ENCODE data around the gene TCF25. TPM values are rescaled to one million over a fixed set of nuclear protein-coding genes. Genes with fewer than 3 reads are reported as not detected.

TCF25 gene
- polyA plus RNA-seq, 1 experiment, result 156 TPM

DNA sequence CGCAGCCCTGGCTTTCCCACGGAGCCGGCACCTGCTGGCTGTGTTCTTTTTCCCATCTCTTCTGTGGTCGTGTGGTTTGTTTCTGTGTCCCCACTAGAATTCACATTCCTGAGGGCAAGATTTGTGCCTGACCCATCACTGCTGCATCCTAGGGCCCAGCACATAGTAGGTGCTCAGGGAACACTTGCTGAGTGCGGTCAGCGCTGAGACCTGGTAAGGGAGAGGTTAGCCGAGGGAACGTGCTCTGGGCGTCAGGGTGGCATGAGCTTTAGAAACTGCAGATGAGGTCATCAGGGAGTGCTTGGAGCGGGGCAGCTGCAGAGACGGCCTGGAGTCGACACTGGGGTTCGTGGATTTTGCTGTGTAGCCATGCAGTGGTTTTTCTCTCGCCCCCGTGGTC, 81.1 kb downstream of the TCF25 start:
- Histone ChIP-seq H3K27ac (ENCODE audit: low read depth, low read length) (no peak overlapping the region), H3K4me3 (ENCODE audit: low read depth, low read length) (no peak overlapping the region), H3K27me3 (ENCODE audit: control insufficient read depth, insufficient read depth, low read length) (no peaks in the 10 kb centered on the region), H3K9me3 (ENCODE audit: control insufficient read depth, insufficient read depth, low read length) (no peaks in the 10 kb centered on the region)
- CTCF ChIA-PET, result no interaction called here
- TF ChIP-seq, protein P1, sequence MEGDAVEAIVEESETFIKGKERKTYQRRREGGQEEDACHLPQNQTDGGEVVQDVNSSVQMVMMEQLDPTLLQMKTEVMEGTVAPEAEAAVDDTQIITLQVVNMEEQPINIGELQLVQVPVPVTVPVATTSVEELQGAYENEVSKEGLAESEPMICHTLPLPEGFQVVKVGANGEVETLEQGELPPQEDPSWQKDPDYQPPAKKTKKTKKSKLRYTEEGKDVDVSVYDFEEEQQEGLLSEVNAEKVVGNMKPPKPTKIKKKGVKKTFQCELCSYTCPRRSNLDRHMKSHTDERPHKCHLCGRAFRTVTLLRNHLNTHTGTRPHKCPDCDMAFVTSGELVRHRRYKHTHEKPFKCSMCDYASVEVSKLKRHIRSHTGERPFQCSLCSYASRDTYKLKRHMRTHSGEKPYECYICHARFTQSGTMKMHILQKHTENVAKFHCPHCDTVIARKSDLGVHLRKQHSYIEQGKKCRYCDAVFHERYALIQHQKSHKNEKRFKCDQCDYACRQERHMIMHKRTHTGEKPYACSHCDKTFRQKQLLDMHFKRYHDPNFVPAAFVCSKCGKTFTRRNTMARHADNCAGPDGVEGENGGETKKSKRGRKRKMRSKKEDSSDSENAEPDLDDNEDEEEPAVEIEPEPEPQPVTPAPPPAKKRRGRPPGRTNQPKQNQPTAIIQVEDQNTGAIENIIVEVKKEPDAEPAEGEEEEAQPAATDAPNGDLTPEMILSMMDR (IDR thresholded peaks at IDR 0.05; ENCODE audit: low read depth, low read length), result no peak
- POLR2A ChIA-PET, result no interaction called here
- DNase-seq (ENCODE audit: low read depth, low spot score), result no peak

- POLR2A ChIA-PET, result no interaction called here
- H3K9me3 ChIP-seq (ENCODE audit: control insufficient read depth, insufficient read depth, low read length), result no peaks in the 10 kb centered on the region
- CTCF ChIA-PET, result no interaction called here
- TF ChIP-seq, protein P1 (IDR thresholded peaks at IDR 0.05; ENCODE audit: low read depth, low read length), result no peak
- H3K27me3 ChIP-seq (ENCODE audit: control insufficient read depth, insufficient read depth, low read length), result no peaks in the 10 kb centered on the region
- H3K4me3 ChIP-seq (ENCODE audit: low read depth, low read length), result no peak overlapping the region
- no peak for DNase-seq (ENCODE audit: low read depth, low spot score)
- no peak overlapping the region for H3K27ac ChIP-seq (ENCODE audit: low read depth, low read length)
Measured at GRCh38 chr16:89955001-89955685, 81.8 kb downstream of the TCF25 start.

DNA sequence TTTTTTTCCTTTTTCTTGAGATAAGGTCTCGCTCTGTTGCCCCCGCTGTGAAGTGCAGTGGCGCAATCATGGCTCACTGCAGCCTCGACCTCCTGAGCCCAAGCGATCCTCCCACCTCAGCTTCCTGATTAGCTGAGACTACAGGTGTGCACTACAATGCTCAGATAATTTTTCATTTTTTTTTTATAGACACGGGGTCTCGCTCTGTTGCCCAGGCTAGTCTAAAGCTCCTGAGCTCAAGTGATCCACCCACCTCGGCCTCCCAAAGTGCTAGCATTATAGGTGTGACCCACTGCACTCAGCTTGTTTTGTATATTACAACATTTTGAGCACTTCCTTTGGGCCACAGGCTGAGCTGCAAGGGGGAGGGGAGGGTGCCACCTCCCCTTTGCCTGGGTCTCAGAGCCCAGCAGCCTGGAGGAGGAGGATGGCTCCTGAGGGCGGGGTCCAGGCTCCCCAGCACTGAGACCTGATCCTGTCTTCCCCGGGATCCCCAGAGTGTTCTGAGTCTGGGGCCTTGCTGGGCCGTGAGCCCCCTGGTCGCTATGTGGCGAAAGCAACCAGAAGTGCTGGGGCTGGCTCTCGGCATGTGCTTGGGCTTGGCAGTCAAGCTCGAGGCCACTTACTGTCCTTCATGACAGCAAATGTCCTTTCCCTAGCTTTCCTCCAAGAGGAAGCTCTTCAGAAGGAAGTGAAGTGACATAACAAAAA, 83.3 kb downstream of the TCF25 start:
- TF ChIP-seq, protein P1 (IDR thresholded peaks at IDR 0.05; ENCODE audit: low read depth, low read length), result no peak
- Histone ChIP-seq H3K27ac (ENCODE audit: low read depth, low read length) (no peak overlapping the region), H3K9me3 (ENCODE audit: control insufficient read depth, insufficient read depth, low read length) (no peaks in the 10 kb centered on the region), H3K4me3 (ENCODE audit: low read depth, low read length) (no peak overlapping the region), H3K27me3 (ENCODE audit: control insufficient read depth, insufficient read depth, low read length) (no peaks in the 10 kb centered on the region)
- ChIA-PET CTCF (interaction anchor here (0.6 kb wide), 1 partner anchor 31 kb away, joined by 3 read pairs; no protein-coding TSS in a partner anchor), POLR2A (no interaction called here)
- DNase-seq (ENCODE audit: low read depth, low spot score), result no peak

- Histone ChIP-seq H3K9me3 (ENCODE audit: control insufficient read depth, insufficient read depth, low read length) (no peaks in the 10 kb centered on the region), H3K27ac (ENCODE audit: low read depth, low read length) (no peak overlapping the region), H3K4me3 (ENCODE audit: low read depth, low read length) (no peak overlapping the region), H3K27me3 (ENCODE audit: control insufficient read depth, insufficient read depth, low read length) (no peaks in the 10 kb centered on the region)
- CTCF ChIA-PET, result interaction anchor here (0.6 kb wide), 1 partner anchor 30 kb away, joined by 3 read pairs; no protein-coding TSS in a partner anchor
- POLR2A ChIA-PET, result no interaction called here
- TF ChIP-seq, protein P1 (IDR thresholded peaks at IDR 0.05; ENCODE audit: low read depth, low read length), result no peak
- DNase-seq (ENCODE audit: low read depth, low spot score), result no peak
Measured at GRCh38 chr16:89957216-89957785, 83.9 kb downstream of the TCF25 start.

GRCh38 chr16:89958068-89958467, 84.7 kb downstream of the TCF25 start:
- Histone ChIP-seq H3K27me3 (ENCODE audit: control insufficient read depth, insufficient read depth, low read length) (no peaks in the 10 kb centered on the region), H3K27ac (ENCODE audit: low read depth, low read length) (no peak overlapping the region), H3K4me3 (ENCODE audit: low read depth, low read length) (no peak overlapping the region), H3K9me3 (ENCODE audit: control insufficient read depth, insufficient read depth, low read length) (no peaks in the 10 kb centered on the region; the same call in 1 of the 2 replicates)
- ChIA-PET CTCF (no interaction called here), POLR2A (no interaction called here)
- TF ChIP-seq, protein P1 (IDR thresholded peaks at IDR 0.05; ENCODE audit: low read depth, low read length), result no peak
- no peak for DNase-seq (ENCODE audit: low read depth, low spot score)
